ENCODE measurements around the gene TRABD. TPM values are rescaled to one million over a fixed set of nuclear protein-coding genes. Genes with fewer than 3 reads are reported as not detected.

TRABD gene
- total RNA-seq, 1 experiment from 2014 or later = 50.9 TPM

DNA sequence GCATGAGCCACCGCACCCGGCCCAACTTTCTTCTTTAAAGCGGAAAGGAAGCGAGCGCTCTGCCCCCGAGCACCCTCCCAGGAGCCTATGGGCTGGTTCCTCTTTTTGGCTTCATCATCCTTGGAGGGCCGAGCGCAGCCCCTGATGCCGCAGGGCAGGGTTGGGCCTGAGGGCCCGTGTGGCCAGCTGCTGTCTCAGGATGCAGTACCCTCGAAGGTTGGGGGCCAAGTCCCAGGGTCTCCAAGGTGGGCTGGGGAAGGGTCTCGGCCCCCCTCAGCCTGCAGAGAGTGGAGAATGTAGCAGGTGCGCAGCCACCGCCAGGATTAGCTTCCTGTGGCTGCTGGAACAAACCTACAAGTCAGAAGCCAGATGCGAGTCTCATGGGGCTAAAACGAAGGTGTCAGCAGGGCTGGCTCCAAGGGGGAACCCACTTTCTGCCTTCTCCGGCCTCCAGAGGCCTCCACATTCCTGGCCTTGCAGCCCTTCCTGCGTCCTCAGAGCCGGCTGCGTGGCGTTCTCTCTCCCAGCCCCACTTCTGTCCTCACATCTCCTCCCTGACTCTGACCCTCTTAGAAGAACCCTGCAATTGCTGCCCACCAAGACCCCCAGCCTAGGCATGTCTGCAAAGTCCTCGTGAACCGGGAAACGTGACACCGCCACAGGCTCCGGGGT lies 12.3 kb upstream of the TRABD start:
- DNase-seq (ENCODE audit: low read depth) = no peak

DNA sequence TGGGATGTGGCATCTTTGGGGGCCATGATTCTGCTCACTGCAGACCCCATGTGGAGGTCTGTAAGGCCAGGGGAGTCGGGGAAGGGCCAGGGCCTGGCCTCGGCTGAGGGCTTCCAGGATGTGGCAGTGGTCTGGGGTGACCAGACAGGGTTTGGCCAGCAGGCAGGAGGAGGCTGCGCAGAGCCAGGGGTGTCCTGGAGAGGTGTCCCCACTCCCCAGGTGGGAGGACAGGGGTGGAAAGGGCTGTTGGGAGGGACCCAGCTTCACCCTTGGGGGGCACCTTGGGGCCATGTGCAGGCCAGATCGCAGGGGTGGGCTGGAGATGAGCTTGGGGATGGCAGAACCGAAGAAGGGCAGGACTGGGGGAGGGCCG lies 11.7 kb upstream of the TRABD start:
- DNase-seq (ENCODE audit: low read depth) = no peak

DNA sequence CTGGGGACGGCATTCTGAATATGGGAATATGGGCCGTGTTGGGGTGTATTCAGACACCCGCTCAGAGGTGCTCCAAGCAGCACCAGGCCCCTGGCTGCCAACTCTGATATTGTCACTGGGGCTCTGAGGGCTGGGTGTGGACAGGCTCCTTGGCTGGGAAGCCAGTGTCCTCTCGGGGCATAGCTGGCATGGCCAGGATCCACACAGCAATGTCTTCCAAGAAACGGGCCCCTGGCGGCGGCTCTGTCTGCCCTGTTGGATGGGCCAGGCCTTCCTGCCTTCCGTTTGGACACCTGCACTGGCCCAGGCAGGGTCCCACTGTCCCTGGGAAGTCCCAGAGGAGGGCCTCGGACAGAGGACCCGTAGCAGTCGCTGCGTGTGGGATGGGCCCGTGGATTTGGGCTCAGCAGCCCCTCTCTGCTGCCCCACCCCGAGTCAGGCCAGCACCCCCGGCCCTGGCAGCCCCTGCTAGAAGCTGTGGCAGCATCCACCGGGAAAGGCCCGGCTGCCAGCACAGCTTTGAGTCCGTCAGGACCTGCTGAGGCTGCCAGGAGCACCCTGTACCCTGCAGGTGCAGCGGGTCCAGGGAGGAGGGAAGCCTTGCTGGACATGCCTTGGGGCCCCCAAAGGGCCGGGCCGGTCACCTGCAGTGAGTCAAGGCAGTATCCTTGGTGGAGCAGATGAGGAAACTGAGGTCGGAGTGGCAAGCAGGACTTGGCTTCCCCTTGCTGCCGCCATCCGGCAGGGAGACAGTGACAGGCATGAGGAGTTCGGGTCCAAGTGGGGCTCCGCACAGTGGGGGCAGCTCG lies 11.1 kb upstream of the TRABD start:
- DNase-seq (ENCODE audit: low read depth) = no peak

DNA sequence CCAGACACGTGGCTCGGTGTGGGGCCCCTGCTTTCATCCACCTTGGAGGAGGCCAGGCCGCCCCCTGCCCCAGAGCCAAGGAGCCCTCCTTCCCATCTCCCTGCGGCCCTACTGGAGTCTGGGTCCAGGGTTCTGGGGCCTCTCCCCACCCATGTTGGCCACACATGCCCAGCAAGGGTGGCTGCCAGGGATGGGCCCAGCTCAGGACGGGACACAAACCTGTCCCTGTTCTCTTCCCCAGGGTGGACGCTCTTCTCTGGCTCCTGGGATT lies 10.6 kb upstream of the TRABD start:
- DNase-seq (ENCODE audit: low read depth) = no peak

DNA sequence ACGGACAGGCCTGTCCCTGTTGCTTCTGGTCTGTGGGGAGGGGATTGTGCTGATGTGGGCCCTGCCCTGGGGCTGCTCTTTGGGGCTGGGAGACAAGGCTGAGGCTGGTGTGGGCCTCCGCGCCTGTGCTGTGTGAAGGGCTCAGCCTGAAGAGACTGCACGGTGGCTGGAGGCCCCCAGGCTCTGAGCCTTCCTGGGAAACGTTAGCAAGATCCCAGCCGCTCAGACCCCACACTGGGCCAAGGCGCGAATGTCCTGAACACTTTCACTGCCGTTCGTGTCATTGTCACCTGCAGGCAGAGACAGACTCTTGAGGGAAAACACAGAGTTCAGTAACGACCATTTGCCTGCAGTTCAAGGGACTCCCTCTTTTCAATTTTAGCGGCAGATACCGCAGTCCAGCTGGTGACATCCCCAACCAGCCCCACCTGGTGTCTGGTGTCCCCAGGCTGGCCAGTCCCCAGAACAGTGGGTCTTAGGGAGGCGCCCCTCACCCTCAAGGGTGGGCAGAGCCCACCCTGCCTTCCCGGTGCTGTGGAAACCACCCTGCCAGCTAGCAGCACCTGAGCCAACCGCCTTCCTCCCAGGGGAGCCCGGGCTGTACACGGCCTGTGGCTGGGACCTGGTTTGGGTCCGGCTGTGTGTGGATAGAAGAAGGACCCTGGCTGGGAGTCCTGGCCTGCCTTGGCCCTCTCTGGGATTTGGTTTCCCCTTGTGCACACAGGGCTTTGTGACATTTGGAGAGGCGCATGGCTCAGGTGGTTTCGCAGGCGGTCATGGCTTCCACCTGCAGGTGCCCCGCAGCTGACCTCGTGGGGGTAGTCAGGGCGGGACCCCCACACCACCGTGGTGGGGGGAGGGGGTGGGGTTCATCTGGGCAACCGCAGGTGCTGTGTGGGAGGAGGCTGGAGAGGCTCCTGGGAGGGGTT lies 9.5 kb upstream of the TRABD start:
- DNase-seq (ENCODE audit: low read depth) = no peak

DNA sequence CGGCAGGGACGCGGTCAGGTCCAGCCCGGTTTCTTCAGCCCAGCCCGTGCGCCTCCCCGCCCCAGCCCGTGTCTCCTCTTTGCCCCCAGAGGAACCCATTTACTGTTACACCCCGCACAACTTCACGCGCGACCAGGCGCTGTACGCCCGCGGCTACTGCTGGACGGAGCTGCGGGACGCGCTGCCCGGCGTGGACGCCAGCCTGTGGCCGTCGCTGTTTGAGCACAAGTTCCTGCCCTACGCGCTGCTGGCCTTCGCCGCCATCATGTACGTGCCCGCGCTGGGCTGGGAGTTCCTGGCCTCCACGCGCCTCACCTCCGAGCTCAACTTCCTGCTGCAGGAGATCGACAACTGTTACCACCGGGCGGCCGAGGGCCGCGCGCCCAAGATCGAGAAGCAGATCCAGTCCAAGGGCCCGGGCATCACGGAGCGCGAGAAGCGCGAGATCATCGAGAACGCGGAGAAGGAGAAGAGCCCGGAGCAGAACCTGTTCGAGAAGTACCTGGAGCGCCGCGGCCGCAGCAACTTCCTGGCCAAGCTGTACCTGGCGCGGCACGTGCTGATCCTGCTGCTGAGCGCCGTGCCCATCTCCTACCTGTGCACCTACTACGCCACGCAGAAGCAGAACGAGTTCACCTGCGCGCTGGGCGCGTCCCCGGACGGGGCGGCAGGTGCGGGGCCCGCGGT lies 8.7 kb upstream of the TRABD start:
- no peak for DNase-seq (ENCODE audit: low read depth)

DNA sequence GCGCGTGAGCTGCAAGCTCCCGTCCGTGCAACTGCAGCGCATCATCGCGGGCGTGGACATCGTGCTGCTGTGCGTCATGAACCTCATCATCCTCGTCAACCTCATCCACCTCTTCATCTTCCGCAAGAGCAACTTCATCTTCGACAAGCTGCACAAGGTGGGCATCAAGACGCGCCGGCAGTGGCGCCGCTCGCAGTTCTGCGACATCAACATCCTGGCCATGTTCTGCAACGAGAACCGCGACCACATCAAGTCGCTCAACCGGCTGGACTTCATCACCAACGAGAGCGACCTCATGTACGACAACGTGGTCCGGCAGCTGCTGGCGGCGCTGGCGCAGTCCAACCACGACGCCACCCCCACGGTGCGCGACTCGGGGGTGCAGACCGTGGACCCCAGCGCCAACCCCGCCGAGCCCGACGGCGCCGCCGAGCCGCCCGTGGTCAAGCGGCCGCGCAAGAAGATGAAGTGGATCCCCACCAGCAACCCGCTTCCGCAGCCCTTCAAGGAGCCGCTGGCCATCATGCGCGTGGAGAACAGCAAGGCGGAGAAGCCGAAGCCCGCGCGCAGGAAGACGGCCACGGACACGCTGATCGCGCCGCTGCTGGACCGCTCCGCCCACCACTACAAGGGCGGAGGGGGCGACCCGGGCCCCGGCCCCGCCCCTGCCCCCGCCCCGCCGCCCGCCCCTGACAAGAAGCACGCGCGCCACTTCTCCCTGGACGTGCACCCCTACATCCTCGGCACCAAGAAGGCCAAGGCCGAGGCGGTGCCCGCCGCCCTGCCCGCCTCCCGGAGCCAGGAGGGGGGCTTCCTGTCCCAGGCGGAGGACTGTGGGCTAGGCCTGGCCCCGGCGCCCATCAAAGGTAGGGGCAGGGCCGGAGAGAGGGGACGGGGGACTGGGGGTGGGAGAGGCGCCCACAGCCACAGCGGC lies 7.9 kb upstream of the TRABD start:
- DNase-seq (ENCODE audit: low read depth) = no peak

DNA sequence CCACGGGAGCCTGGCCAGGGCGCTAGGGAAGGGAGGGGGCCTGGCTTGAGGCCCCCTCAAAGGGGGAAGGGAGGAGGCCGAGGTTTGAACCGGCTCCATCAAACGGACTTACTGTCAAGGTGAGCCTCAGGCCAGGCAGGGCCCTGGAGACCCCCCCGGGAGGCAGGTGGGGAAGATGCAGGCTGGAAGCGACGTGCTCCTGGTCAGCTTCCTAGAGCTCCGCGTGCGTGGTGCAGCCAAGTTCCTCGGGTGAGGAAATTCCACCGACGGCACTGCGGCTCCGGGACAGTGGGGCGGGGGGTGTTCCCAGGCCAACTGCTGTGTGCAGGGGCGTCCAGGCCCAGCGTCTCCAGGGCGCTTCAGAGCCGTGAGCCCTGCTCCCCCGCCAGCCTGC lies 7.2 kb upstream of the TRABD start:
- DNase-seq (ENCODE audit: low read depth) = no peak

DNA sequence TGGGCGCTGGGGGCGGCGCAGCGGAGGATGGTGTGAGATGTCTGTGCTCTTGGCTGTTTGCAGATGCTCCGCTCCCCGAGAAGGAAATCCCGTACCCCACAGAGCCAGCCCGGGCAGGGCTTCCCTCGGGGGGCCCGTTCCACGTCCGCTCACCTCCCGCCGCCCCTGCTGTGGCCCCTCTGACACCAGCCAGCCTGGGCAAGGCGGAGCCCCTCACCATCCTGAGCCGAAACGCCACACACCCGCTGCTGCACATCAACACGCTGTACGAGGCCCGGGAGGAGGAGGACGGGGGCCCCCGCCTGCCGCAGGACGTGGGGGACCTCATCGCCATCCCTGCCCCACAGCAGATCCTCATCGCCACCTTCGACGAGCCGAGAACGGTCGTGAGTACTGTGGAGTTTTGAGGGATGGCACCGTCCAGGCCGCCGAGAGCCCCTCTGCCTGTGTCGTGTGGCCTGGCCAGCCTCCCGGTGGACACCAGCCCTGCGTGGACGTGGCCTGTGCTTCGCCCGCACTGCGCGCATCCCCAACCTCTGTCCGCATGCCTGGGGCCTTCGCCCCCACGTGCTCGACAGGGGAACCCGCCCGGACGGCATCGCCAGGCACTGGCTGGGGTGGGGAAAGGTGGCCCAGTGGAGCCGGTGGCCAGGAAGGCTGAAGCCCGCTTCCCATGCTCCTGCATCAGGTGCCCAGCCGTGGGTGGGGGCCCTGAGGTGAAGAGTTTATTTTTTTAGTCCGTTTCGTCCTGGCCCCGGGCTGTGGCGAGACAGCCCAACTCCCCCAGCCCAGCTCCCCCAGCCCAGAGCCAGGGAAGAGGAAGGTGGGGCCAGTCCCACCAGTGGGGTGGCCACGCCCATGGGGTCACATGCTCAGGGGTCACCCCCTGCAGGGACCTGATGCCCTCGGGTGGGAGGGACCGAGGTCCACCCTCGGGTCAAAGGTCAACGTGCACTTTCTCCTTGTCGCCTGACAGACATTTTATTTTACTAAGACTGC lies 6.5 kb upstream of the TRABD start:
- DNase-seq (ENCODE audit: low read depth) = no peak

DNA sequence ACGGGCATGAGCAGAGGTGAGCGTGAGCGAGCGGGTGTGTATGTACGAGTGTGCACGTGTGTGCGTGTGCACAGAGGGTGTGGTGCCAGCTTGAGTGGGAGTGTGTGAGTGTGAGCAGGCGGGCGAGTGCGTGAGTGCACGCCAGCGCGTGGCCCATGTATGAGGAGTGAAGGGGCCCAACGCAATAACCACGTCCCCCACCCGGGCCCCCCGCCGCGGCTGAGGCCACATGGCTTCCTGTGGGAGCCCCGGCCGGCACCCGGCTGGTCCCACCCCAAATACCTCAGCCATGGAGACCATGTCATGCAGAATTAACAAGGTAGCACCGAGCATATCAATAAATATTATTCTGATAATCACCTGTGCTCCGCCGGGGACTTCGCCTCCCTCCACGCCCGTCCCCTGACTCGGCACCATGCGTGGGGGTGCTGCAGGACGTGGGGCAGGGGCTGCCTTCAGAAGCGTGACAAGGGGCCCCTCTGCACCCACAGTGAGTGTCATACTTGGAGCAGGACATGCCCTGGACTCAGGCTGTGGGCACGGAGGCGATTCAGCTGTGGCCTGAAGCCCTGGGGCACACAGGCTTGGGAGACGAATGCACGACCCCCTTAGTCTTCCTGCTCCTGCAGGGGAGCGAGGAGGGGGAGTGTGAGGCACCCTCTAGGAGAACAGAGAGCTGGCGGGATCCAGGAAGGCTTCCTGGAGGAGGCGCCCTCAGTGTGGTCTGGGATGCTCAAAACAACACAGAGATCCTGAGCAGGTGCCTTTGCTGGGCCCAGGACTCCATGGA lies 5.6 kb upstream of the TRABD start:
- DNase-seq (ENCODE audit: low read depth) = no peak

DNA sequence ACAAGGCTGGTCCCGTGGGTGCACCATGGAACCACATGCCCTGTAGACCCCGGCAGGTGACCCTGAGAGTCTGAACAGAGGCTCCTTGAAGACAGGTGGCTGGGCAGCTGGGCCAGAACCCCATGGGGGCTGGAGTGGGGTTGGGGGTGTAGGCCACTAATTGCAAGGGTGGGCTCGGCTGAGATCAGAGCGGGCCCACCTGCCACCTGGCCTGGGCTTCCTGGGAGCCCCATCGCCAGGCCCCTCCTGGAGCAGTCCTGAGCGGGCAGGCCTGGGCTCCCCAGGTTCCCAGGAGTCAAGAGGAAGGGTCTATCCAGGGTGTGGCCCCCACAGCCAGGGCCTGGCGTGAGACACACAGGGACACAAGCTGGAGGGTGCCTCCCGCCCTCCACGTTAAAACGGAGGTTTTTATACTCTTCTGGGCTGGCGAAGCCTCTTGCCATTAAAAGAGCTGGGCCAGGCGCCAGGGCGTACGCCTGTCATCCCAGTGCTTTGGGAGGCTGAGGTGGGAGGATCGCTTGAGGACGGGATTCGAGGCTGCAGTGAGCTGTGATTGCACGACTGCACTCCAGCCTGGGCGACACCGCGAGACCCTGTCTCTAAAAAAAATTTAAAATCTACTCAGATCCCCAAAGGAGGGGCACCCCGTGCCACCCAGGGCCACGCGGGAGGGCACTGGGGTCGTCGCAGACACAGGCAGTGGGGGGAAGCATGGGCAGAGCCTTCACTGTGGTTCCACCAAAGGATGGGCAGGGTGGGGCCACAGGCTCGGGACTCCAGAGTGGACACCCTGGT lies 4.8 kb upstream of the TRABD start:
- no peak for DNase-seq (ENCODE audit: low read depth)

DNA sequence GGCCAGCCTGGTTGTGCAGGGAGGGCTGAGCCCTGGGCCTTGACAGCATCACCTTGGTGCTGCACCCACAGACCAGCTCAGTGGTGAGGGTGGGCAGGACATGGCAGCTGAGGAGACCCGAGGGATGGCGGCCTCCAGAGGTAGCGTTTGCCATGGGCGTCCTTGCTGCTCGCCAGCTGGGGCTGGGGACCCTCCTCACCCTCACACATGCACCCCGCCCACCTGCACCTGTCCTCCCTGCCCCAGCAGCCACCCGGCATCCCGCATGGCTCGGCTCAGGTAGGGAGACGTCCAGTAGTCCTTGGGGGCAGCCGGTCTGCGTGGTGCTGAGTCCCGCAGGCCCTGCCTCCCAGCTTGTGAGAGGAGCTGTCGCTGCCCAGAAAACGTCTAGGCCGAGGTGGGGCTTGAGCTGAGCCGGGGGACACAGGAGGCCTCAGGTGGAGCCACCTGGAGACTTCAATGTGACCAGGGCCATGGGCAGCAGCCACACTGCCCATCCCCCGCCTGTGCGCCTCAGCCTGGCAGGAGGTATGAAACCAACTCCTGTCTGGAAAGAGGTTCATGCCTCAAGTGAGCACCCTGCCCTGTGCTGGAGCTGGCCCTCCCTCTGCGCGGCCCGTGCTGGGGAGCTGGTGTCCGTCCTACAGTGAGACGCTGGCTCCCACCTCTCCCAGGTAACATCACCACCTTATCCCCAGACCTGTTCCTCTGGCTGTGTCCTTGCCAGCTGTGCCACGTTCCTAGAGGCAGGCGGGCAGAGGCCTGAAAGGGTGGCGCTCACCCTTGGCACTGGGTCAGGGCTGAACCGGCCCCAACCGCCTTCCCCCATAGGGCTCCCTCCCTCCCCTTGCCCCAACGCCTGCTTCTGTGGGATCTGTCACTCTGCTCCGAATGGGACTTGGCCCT lies 3.3 kb upstream of the TRABD start:
- DNase-seq (ENCODE audit: low read depth) = no peak

DNA sequence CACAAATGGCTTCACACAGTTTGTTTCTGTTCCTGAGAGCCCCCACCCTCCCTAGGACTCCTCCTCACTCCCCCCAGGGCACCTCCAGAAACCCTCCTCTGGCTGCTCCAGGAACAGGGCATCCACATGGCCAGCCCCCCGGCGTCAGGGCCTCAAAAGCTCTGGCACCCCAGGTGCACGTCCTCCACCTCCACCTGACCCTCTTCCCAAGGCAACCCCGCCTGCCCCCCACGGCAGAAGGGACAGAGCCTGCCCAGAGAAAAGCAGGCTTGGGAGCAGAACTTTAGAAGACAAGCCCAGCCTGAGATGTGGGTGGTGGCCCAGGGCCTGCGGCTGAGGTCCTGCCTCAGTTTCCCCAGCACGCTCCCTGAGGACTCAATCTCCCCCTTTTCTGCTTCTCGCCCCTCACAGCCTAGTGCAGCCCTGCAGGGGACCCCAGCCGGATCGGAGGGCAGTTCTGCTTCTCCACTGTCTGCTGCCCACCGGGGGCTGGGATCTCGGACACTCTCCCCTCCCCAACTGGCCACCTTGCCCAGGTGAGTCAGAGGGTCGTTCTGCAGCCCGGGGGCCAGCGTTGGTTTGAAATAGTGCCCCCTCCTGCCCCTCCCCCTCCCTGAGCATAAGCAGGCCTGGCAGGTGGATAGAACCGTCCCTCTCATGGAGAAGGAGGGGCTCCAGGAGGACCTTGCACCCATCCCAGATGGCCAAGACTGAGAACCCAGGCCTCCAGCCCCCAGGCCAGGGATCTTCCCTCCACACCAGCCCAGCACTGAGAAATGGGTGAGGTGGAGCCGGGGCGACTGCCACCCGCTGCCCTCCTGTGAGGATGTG lies 2.4 kb upstream of the TRABD start:
- no peak for DNase-seq (ENCODE audit: low read depth)

DNA sequence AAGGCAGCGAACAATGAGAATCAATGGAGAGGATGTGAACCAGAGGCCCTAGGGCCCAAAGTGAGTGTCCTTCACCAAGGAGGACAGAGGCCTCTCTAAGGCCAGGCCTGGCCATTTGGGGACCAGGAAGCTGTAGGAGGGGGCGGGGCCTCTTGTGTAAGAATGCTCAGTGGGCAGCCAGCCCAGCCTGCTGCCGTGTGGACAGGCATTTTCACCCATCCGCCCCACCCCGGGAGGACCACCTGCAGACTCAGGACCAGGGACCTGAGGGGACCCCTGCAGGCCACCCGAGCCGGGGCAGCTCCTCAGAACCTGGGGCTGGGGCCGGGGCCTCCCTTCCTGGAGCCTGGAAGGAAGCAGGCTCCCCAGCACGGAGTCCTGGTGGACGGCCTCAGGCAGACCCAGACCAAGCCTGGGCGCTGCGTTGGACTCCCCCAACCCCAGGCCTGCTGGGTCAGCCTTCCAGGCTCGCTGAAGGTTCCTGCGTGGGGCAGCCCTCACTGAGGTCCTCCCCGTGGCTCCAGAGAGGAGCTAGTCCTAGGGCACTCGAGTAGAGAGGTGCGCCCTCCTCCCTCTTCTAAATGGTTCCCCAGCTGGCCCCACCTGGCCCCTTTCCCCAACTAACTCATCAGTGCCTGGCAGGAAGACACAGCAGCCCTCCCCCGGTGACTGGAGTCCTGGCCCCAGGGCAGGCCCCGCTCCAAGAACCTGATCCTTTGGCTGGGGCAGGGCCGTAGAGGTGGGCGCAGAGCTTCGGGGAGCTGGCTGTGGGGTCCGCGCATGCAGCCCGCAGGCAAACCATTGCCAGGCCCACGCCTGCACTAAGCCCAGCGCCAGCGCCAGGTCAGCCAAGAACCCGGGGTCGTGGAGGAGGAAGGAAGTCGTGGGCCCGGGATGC lies 1.5 kb upstream of the TRABD start:
- DNase-seq (ENCODE audit: low read depth) = no peak

All from HT1080 (cell line).